Fibroblast of lung (primary cell): ENCODE results near the gene KCNJ5. TPM values are rescaled to one million over a fixed set of nuclear protein-coding genes. Genes with fewer than 3 reads are reported as not detected.

Source experiments
- DNase-seq, 2 donors: peaks; one replicate each; pipeline versions ENCODE4 v3.0.0 to v3.0.0-alpha.2; 2010; ENCODE audit warnings: low read depth in 2 of 2
- H2AFZ ChIP-seq: 2 replicates; pipeline ENCODE4 v1.5.1; 2012; ENCODE audit warnings: low read length, control low read depth, inconsistent platforms
- H3K27ac ChIP-seq: 2 replicates; pipeline ENCODE4 v1.5.1; 2011; ENCODE audit warnings: low read length, control low read depth; ENCODE audit not compliant: insufficient read depth
- H3K27me3 ChIP-seq: 2 replicates; pipeline ENCODE4 v1.5.1; 2011; ENCODE audit warnings: mild to moderate bottlenecking, low read length; ENCODE audit not compliant: control insufficient read depth, insufficient read depth
- H3K36me3 ChIP-seq: 2 replicates; pipeline ENCODE4 v1.5.1; 2011; ENCODE audit warnings: low read length; ENCODE audit not compliant: control insufficient read depth, insufficient read depth
- H3K4me1 ChIP-seq: 2 replicates; pipeline ENCODE4 v1.5.1; 2011; ENCODE audit warnings: low read length; ENCODE audit not compliant: control insufficient read depth, insufficient read depth; ENCODE audit errors: extremely low read depth
- H3K4me2 ChIP-seq: 2 replicates; pipeline ENCODE4 v1.5.1; 2011; ENCODE audit warnings: low read length, control low read depth; ENCODE audit not compliant: insufficient read depth; ENCODE audit errors: extremely low read depth
- H3K4me3 ChIP-seq, 4 experiments: fragments of 200-600 bp in 1 of 4; sonication (generic) in 1 of 4; replicated peaks in 1 of 4; 2 replicates each; pipeline ENCODE4 v1.5.1; 2011 to 2016; ENCODE audit warnings: low read length in 4 of 4, low read depth in 3 of 4, mild to moderate bottlenecking in 3 of 4, control low read depth in 2 of 4, inconsistent platforms in 1 of 4, mixed read lengths in 1 of 4; ENCODE audit not compliant: insufficient read depth in 1 of 4; ENCODE audit errors: control extremely low read depth in 1 of 4
- H3K79me2 ChIP-seq: 2 replicates; pipeline ENCODE4 v1.5.1; 2012; ENCODE audit warnings: mild to moderate bottlenecking, low read length, inconsistent platforms; ENCODE audit not compliant: control insufficient read depth, insufficient read depth
- H3K9ac ChIP-seq: 2 replicates; pipeline ENCODE4 v1.5.1; 2011; ENCODE audit warnings: mild to moderate bottlenecking, low read length, control low read depth; ENCODE audit not compliant: insufficient read depth
- H3K9me3 ChIP-seq: 2 replicates; pipeline ENCODE4 v1.5.1; 2012; ENCODE audit warnings: low read depth, low read length; ENCODE audit not compliant: control insufficient read depth, insufficient read depth
- H4K20me1 ChIP-seq: 2 replicates; pipeline ENCODE4 v1.5.1; 2011; ENCODE audit warnings: low read length; ENCODE audit not compliant: control insufficient read depth, insufficient read depth; ENCODE audit errors: extremely low read depth
- EZH2 ChIP-seq: IDR thresholded peaks from 2 replicates; pipeline ENCODE4 v1.5.1; 2012; ENCODE audit warnings: low read length, control low read depth, mild to moderate bottlenecking; ENCODE audit errors: missing control alignments
- polyA plus RNA-seq, 2 donors: library from polyadenylated mRNA; depleted of rRNA in 1 of 2; stranded (reverse) in 1 of 2; unstranded in 1 of 2; fragments of >200 nt; gene quantifications; 2 replicates each; pipeline ENCODE4 v1.2.1, GENCODE V29; 2011 to 2012; ENCODE audit warnings: missing spikeins in 1 of 2
- total RNA-seq: library from RNA; depleted of rRNA; stranded (reverse); fragments of >200 nt; gene quantifications from 2 replicates; pipeline ENCODE4 v1.2.1, GENCODE V29; 2014
- TF ChIP-seq, protein P1 (sequence below), 2 donors: IDR thresholded peaks in 1 of 2; conservative IDR thresholded peaks in 1 of 2; 1 replicate in 1 of 2; 2 replicates in 1 of 2; pipeline ENCODE4 v1.5.1; 2011 to 2012; ENCODE audit warnings: low read length in 2 of 2, control low read depth in 1 of 2, inconsistent platforms in 1 of 2, low read depth in 1 of 2, mild to moderate bottlenecking in 1 of 2

The KCNJ5 gene
- total and polyA plus RNA-seq, 2 donors (not counting 1 experiment from before 2014, with no cell fraction given) = 0.24 to 0.33 TPM

GRCh38 chr11:128920666-128921065 is 29.5 kb downstream of the KCNJ5 start:
- H3K4me3 ChIP-seq = no peak overlapping the region
- no peak overlapping the region for H3K9ac ChIP-seq
- H3K4me2 ChIP-seq = no peak overlapping the region
- TF ChIP-seq EZH2 = no peak
- TF ChIP-seq, protein P1, sequence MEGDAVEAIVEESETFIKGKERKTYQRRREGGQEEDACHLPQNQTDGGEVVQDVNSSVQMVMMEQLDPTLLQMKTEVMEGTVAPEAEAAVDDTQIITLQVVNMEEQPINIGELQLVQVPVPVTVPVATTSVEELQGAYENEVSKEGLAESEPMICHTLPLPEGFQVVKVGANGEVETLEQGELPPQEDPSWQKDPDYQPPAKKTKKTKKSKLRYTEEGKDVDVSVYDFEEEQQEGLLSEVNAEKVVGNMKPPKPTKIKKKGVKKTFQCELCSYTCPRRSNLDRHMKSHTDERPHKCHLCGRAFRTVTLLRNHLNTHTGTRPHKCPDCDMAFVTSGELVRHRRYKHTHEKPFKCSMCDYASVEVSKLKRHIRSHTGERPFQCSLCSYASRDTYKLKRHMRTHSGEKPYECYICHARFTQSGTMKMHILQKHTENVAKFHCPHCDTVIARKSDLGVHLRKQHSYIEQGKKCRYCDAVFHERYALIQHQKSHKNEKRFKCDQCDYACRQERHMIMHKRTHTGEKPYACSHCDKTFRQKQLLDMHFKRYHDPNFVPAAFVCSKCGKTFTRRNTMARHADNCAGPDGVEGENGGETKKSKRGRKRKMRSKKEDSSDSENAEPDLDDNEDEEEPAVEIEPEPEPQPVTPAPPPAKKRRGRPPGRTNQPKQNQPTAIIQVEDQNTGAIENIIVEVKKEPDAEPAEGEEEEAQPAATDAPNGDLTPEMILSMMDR (conservative IDR thresholded peaks at IDR 0.05 in 1 of 2, IDR thresholded peaks at IDR 0.05 in 1 of 2; ENCODE audit: low read depth in 1 of 2, low read length in 2 of 2) = no peak
- DNase-seq = no peak
- H3K27me3 ChIP-seq = no peaks in the 10 kb centered on the region
- H3K9me3 ChIP-seq = no peaks in the 10 kb centered on the region
- no peaks in the 10 kb centered on the region for H3K4me1 ChIP-seq
- H3K36me3 ChIP-seq = no peaks in the 10 kb centered on the region
- H3K27ac ChIP-seq = no peak overlapping the region
- no peaks in the 10 kb centered on the region for H4K20me1 ChIP-seq
- H2AFZ ChIP-seq = no peak overlapping the region
- no peaks in the 10 kb centered on the region for H3K79me2 ChIP-seq

GRCh38 chr11:128921793-128922192 is 30.6 kb downstream of the KCNJ5 start:
- Histone ChIP-seq H3K4me3 (no peak overlapping the region), H4K20me1 (no peaks in the 10 kb centered on the region), H3K27ac (no peak overlapping the region), H3K4me2 (no peak overlapping the region), H3K4me1 (no peaks in the 10 kb centered on the region), H3K27me3 (no peaks in the 10 kb centered on the region), H3K36me3 (no peaks in the 10 kb centered on the region), H3K9me3 (no peaks in the 10 kb centered on the region), H3K9ac (no peak overlapping the region), H3K79me2 (no peaks in the 10 kb centered on the region), H2AFZ (no peak overlapping the region)
- no peak for DNase-seq
- TF ChIP-seq, protein P1 (conservative IDR thresholded peaks at IDR 0.05 in 1 of 2, IDR thresholded peaks at IDR 0.05 in 1 of 2; ENCODE audit: low read depth in 1 of 2, low read length in 2 of 2) = no peak
- no peak for TF ChIP-seq EZH2

DNA sequence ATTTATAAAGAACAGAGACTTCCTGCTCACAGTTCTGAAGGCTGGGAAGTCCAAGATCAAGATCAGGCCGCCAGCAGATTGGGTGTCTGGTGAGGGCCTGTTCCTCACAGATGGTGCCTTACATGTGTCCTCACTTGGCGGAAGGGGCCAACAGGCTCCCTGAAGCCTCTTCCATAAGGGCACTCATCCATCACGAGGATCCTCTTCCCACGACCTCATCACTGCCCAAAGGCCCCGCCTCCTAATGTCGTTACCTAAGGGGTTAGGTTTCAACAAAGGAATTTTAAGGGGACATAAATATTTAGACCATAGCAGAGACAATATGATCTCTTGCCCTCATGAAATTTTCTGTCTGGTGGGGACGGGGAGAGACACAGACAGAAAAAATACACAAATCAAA is 32.9 kb downstream of the KCNJ5 start:
- Histone ChIP-seq H3K4me2 (no peak overlapping the region), H3K27ac (no peak overlapping the region), H3K79me2 (no peaks in the 10 kb centered on the region), H2AFZ (no peak overlapping the region), H3K36me3 (no peaks in the 10 kb centered on the region), H4K20me1 (no peaks in the 10 kb centered on the region), H3K9me3 (no peaks in the 10 kb centered on the region), H3K4me1 (no peaks in the 10 kb centered on the region), H3K27me3 (no peaks in the 10 kb centered on the region), H3K9ac (no peak overlapping the region), H3K4me3 (no peak overlapping the region)
- no peak for DNase-seq
- TF ChIP-seq EZH2 = no peak
- TF ChIP-seq, protein P1 (conservative IDR thresholded peaks at IDR 0.05 in 1 of 2, IDR thresholded peaks at IDR 0.05 in 1 of 2; ENCODE audit: low read depth in 1 of 2, low read length in 2 of 2) = no peak
